GM19351 (cell line): Measurements from ENCODE around the gene LRRC4B.

Source experiments
- ATAC-seq: cut with Tn5 transposase; IDR thresholded peaks from one replicate; pipeline ENCODE4 v1.9.1; 2021; ENCODE audit warnings: mild to moderate bottlenecking, moderate library complexity; ENCODE audit not compliant: unreplicated experiment

Gene LRRC4B

GRCh38 chr19:50467566-50467965 lies 100.7 kb downstream of the LRRC4B start:
- ATAC-seq, result no peak
